GM12873 (cell line): ENCODE measurements around the gene CEBPG.

Source experiments
- CTCF ChIP-seq: IDR thresholded peaks from 2 replicates; pipeline ENCODE4 v1.5.1; 2012; ENCODE audit warnings: low read depth, mild to moderate bottlenecking, moderate library complexity, low read length, control low read depth; ENCODE audit not compliant: insufficient read depth; ENCODE audit errors: missing control alignments

Gene CEBPG

GRCh38 chr19:33406521-33407139 lies 33.1 kb downstream of the CEBPG start:
- peak; percentile 97 for TF ChIP-seq CTCF

DNA sequence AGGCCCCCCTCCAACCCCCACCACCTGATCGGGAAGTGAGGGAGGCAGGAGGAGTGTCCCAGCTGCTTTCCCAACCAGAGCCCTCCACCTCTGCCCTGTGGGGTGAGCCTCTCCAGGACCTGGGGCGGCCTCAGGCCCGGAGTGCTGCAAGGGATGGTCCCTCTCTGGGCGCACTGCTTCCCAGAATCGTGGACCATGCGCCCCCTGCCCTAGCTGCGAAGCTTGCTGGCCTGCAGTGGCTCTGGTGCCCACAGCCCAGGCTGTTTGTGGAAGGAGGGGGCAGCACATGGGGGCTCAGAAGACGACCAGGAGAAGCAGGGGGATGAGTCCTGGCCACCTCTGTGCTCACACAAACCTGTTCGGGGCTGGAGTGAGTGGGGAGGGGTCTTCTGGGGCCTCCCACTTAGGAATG lies 33.6 kb downstream of the CEBPG start:
- no peak for TF ChIP-seq CTCF

- TF ChIP-seq CTCF, result no peak
Measured at GRCh38 chr19:33407716-33408115, 34.2 kb downstream of the CEBPG start.

- TF ChIP-seq CTCF, result no peak
Measured at GRCh38 chr19:33408116-33408515, 34.6 kb downstream of the CEBPG start.

DNA sequence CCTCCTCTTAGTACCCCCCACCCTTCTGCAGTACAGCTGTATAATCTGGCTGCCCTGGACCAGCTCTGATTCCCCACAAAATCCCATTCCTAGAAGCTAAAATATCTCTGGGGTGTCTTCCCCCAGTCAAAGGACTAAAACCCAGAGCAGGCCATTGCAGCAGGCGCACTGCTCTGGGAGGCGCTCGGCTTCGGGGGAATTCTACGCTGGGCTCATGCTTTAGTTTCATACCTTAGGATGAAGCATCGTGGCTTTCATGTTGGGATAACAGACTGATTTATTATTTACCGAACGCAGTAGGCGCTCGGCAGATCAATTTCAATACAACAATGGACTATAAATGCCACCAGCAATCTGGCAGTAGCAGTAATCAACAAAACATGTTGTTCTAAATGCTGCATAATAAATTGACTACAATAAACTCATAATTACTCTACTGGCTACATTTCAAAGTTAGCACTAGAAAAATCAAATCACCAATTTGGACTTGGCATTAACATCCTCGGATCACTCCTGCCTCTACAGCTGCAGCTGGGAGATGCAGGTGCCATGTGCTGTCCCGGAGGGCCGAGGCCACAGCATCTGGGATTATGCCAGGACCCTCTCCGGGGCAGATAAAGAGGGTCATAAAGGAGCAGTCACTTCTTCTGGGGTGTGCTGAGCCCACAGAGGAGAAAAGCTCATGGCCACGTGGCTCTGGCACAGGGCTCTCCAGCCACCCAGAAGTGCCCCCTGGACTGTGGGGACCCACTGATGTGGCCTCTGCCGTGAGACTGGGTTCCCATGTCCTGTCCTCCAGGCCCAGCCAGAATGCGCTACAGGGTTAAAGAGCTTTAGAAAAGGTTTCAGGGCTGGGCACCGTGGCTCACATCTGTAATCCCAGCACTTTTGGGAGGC lies 35.3 kb downstream of the CEBPG start:
- no peak for TF ChIP-seq CTCF

GRCh38 chr19:33409906-33410685 lies 36.6 kb downstream of the CEBPG start:
- no peak for TF ChIP-seq CTCF

DNA sequence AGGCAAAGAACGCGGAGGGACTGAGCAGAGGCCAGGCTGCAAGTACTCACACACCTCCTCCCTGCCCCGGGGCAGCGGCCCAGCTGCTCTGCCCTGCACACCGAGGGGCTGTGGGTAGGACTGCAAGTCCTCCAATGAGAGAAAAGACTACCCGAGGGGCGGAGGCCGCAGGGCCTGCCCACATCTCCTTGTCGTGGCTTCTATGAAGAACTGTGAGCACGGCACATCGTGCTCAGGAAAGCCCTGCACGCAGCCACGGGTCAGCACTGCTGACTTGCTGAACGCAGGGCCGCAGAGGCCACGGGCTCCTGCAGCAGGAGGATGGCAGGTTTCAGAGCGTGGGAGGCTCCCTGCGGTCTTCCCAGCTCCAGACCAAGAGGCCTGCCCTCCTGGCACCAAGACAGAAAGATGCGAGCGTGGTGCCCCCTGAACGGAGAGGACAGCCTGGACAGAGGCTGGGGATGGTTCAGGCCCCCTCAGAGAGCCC lies 37.4 kb downstream of the CEBPG start:
- TF ChIP-seq CTCF, result no peak
